ENCODE results near the gene FBXL14.
"Not testable (repeated sequence)": the region's sequence is repeated elsewhere in the genome, so short reads cannot be mapped to it uniquely, and the experiment has no call there.

Gene FBXL14

DNA sequence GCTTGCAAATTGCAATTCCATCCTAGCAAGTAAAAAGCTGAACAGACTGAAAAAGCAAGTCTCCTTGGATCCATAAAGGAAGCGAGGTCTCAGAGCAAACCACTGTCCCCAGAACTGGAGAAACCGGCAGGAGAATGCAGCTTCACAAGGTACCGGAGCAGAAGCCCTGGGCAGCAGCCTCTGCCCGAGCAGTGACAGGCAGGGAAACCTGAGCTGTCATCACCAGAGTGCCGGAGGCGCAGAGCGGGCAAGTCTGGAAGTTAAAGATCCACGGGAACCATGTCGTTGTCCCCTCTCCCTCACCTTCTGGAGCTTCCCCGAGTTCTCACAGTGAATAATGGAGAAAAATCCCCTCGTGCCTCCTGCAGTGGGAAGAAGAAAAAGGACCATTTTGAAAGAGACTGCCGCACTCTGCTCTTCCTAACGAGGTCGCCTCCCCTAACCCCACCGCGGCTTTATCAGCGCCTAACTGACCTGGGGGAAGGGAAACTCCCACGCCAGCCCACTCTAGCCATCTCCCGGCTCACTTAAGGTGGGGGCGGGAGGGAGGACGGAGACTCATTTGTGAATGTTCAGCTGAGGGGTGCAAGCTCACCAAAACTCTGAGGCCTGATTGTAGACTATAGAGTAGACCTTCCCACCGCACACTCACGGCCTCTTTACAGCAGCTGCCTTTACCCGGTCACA, 27.8 kb downstream of the FBXL14 start:
- DNase-seq = no peak

- no peak for DNase-seq
Measured at GRCh38 chr12:1565172-1565571, 29.2 kb downstream of the FBXL14 start.

DNA sequence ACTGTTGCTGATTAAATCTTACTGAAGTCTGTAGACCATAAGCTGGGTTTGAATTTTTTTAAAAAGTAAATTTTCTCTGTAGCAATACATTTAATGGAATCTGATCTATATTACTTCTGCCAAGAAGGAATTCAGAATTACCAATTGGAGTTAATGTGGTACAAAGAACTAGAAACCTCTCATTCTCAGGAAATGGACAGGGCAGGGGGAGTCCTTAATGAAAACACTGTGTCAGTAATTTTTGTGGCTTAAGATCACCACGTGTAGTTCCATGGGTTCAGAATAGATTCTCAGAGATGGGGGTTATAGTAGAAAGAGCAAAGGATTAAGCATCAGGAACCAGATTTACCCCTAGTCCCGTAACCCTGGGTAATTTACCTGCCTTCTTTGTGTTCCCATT, 30.3 kb downstream of the FBXL14 start:
- DNase-seq = no peak

- no peak for DNase-seq
Measured at GRCh38 chr12:1562813-1563407, 31.5 kb downstream of the FBXL14 start.

- DNase-seq = no peak
Measured at GRCh38 chr12:1560704-1561103, 33.7 kb downstream of the FBXL14 start.

GRCh38 chr12:1559676-1560091, 34.7 kb downstream of the FBXL14 start:
- no peak for DNase-seq

- DNase-seq = not testable (repeated sequence)
Measured at GRCh38 chr12:1558108-1558507, 36.3 kb downstream of the FBXL14 start.

DNA sequence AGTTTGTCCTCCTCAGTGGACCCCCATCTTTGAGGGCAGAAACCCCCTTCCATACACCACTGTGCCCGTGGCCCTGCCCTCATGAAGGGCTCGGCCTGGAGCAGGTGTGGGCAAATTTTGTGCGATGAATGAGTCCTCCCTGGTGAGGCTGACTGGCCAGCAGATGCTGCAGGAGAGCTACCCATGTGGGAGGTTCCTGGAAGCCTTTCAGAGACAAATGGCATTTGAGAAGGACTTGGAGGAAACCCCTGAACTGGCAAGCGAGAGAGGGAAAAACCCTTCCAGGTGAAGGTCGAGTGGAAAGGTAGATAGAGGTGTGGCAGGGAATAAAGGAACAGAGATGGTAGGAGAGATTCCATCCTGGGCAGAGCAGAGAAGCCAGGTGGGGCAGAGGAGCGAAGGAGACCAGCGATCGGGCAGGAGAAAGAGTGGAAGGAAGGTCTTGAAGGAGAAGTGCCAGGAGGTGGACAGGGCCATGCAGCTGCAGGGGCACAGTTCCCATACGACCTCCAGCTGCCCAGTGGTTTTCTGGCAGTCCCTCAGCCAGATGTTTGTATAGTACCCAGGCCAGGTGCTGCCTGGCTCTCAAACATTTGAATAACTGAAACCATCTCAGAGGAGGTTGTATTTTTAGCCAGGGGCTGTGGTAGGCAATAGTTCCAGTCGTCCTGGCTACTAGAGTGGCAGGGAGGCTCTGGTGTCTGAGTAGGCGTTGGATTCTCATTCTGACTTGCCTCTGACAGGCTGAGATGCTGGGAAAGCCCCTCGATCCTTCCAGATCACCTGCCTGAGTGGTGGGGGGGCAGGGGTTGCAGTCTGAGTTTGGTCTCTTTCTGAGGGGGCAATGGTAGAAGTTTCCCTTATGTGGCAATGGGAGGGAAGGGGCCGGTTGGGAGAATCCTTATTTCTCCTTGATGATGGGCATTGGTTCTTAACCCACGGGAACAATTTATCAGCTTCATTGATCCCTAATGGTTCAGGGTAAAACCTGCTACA, 40.1 kb downstream of the FBXL14 start:
- no peak for DNase-seq

DNA sequence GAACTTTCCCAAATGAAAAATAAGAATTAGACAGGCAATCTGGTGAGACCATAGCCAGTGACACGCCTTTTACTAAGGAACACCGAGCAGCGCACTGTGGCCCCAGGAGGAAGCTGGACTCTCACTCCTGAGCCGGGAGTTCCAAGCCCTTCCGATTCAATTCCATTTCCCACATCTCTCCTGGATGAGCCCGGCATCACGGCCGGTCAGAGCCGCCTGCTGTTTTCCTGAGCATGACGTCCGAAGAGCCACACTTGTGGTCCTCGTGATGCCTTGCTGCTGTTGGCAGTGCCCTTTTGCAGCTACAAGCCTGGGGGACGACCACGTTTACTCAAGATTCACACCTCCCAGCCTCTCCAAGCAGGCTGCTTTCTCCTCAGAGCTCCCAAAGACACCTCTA, 40.8 kb downstream of the FBXL14 start:
- no peak for DNase-seq

DNA sequence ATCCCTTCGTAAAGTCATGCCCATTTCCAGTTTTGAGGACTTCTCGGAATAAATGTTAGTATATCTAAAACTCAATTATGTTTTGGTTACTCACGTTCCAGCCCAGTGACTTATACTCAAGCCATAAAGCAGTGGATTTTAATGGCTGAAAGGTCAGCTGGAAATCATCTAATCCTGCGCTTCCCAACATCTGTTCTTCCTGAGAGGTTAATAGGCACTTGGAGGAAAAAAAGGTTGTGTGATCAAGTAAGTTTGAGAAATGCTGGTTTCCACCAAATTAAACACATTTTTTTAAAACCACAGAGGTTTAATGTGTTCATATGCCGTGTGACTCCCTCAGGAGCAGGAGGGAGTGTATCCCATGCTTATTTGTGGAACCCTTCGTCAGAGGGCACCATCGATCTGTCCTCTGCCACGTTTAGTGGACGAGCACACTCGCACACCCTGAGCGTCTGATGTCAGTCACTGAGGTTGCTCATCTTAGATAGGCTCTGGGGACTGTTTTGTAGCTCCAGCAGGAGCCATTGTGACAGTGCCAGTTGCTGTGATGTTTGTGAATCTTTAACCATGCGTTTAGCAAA, 41.4 kb downstream of the FBXL14 start:
- no peak for DNase-seq

DNA sequence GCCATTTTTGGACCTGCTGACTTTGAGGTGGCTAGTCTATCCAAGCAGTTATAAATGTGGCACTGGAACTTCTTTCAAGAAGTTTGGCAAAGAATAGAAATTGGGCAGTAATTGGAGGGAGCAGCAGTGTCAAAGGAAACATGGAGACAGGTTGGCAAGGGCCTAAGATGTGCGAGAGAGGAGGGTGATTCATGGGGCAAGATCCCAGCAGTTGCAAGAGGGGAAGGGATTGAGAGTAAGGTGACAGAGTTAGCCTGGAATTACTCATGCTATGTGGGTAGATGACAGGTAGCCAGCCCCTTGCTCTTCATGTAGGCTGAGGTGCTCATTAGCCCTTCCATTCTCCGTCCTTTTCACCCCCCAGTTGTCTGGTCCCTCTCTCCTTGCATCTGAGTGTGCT, 42.2 kb downstream of the FBXL14 start:
- no peak for DNase-seq

DNA sequence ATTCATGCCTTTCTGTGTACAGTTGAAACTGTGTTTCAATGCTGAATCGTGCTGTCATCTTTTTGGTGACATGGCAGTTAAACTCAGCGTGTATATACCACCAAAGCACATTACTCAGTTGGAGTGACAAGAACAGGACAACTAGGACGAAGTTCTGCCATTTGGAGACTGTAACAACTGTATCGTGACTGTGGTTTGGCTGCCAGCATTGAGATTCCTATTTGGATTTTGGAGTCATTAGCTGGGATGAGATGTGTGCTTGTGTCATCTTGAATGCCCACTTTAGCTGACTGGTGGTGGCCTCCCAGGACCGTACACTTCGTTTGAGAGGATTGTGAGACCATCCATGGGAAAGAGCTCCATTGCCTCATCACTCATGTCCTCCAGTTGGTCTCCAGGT, 42.9 kb downstream of the FBXL14 start:
- DNase-seq = no peak

- no peak for DNase-seq
Measured at GRCh38 chr12:1546931-1547640, 47.3 kb downstream of the FBXL14 start.

GRCh38 chr12:1544996-1545700, 49.2 kb downstream of the FBXL14 start:
- no peak for DNase-seq

- DNase-seq = no peak
Measured at GRCh38 chr12:1542599-1542998, 51.8 kb downstream of the FBXL14 start.

GRCh38 chr12:1540690-1541089, 53.7 kb downstream of the FBXL14 start:
- no peak for DNase-seq

- DNase-seq = no peak
Measured at GRCh38 chr12:1539135-1539534, 55.2 kb downstream of the FBXL14 start.

DNA sequence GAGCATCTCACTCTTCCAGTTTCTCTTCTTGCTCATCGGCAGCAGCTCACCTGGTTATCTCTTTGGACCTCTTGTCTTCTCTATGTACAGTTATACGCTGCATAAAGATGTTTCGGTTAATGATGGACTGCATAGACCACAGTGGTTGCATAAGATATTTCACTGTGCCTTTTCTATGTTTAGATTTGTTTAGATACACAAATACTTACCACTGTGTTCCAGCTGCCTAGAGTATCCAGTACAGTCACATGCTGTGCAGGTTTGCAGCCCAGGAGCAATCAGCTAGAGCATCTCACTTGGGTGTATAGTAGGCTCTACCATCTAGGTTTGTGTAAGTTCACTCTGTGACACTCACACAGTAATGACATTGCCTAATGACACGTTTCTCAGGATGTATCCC, 57.6 kb downstream of the FBXL14 start:
- no peak for DNase-seq

DNA sequence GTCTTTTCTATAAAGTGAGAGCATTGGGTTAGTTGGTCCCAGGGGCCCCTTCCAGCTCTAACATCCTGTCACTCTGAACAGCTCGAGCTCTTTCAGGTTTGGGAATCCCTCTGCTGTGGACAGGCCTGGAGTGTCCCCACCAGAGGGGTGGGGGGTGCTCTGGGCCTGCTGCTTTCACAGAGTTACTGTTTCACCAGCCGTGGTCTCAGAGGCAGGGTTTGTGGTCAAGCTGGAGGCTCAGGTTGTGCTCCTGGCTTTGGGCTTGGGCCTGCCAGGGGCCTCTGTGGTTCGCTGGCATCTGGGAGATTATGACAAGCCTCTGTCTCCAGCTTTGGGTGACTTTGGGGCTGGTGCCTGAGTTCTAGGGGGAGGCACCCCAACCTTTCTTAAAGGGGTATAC, 59.6 kb downstream of the FBXL14 start:
- DNase-seq = no peak

- peak; percentile 51 for DNase-seq
Measured at GRCh38 chr12:1533602-1534304, 60.6 kb downstream of the FBXL14 start.

DNA sequence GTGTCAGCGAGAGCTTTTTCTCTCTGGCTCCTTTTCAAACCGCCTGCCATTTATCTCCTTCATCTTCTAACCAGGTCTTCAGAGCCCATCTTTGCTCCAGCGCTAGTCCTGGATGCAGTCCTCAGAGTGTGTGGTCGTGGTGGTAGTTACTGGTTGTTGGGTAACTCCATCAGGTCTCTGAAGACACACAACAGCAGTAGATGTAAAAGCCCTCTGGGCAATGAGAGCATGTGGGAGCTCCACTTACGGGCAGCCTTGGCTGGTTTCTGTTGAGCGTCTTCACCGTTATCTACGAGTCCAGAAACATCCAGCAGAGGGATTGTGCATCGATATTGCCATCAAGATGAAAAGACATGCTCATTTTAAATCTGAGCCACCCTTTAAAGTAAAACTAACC, 61.2 kb downstream of the FBXL14 start:
- peak; percentile 39 for DNase-seq
